Measurements from ENCODE around the gene GID8. TPM values are rescaled to one million over a fixed set of nuclear protein-coding genes. Genes with fewer than 3 reads are reported as not detected.
A peak's percentile ranks its signal among the peaks of the same experiment; 100 is the strongest.

The GID8 gene
- total and polyA plus RNA-seq, 4 donors: 8.9 to 23.7 (median 18.5) TPM

DNA sequence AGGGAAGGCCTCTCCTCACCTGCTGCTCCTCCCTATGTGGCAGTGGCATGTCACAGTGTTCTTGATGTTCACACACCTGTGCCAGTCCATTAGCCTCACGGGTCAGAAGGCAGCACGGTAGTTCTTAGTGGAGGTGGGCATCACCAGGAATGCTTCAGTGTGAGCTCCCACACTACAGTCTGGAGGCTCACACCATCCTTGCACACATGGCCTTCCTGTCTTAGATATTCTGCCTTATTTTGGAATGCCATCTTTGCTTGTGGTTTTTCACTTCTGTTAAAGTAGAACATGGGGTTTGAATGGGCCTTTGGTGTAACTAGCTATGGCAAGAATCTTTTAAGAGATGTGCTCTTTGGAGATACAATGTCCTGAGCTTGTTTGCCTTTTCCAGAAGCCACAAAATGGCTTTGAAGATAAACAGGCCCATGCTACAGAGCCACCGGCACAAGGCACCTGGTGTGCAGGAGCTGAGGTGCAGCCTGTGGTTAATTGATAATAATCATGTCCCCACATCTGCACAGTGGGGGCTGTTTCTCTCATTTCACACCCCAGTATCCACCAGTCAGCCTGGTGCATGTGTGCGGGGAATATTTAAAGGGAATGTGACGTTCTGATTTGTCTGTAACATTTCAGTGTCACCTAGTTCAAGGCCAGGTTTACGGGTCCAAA lies 11.3 kb downstream of the GID8 start:
- Histone ChIP-seq H3K4me3 (ENCODE audit: low read length in 2 of 2) (no peak overlapping the region), H3K27me3 (ENCODE audit: control insufficient read depth in 1 of 2, insufficient read depth in 2 of 2, low read length in 1 of 2) (no peaks in the 10 kb centered on the region), H3K9me3 (ENCODE audit: control insufficient read depth, low read length) (no peaks in the 10 kb centered on the region), H3K36me3 (ENCODE audit: control insufficient read depth in 1 of 2, insufficient read depth in 2 of 2, low read length in 1 of 2) (peaks cover 0 to 10% of the 10 kb centered on the region in 2 donors), H3K4me1 (ENCODE audit: control insufficient read depth in 1 of 2, insufficient read depth in 2 of 2, low read length in 2 of 2) (no peaks in the 10 kb centered on the region), H3K27ac (ENCODE audit: low read depth in 1 of 2, low read length in 2 of 2) (no peak overlapping the region)
- ATAC-seq (ENCODE audit: low FRiP score) (no peak), DNase-seq (no peak)
- WGBS, 2 donors: 97 to 98% methylated on average over 6 of the region's 6 CpGs
- intact Hi-C loops (cut with DNase I): no loop called here

- H3K27me3 ChIP-seq (ENCODE audit: control insufficient read depth in 1 of 2, insufficient read depth in 2 of 2, low read length in 1 of 2): no peaks in the 10 kb centered on the region
- ATAC-seq (ENCODE audit: low FRiP score) (no peak), DNase-seq (no peak)
- H3K4me1 ChIP-seq (ENCODE audit: control insufficient read depth in 1 of 2, insufficient read depth in 2 of 2, low read length in 2 of 2): no peaks in the 10 kb centered on the region
- H3K27ac ChIP-seq (ENCODE audit: low read depth in 1 of 2, low read length in 2 of 2): no peak overlapping the region
- 94 to 95% methylated on average over 12 of the region's 12 CpGs for WGBS, 2 donors
- peaks cover 0 to 7% of the 10 kb centered on the region in 2 donors for H3K36me3 ChIP-seq (ENCODE audit: control insufficient read depth in 1 of 2, insufficient read depth in 2 of 2, low read length in 1 of 2)
- no peaks in the 10 kb centered on the region for H3K9me3 ChIP-seq (ENCODE audit: control insufficient read depth, low read length)
- intact Hi-C loops (cut with DNase I): loop anchor here in 1 of 2 donors (10.0 kb wide), 1 partner anchor 145 kb away; the partner anchor contains the start of gene OGFR
- H3K4me3 ChIP-seq (ENCODE audit: low read length in 2 of 2): no peak overlapping the region
These were observed 12.0 kb downstream of the GID8 start for GRCh38 chr20:62949962-62950361.

- H3K9me3 ChIP-seq (ENCODE audit: control insufficient read depth, low read length): no peaks in the 10 kb centered on the region
- ATAC-seq (ENCODE audit: low FRiP score) (no peak), DNase-seq (no peak)
- no peaks in the 10 kb centered on the region for H3K4me1 ChIP-seq (ENCODE audit: control insufficient read depth in 1 of 2, insufficient read depth in 2 of 2, low read length in 2 of 2)
- H3K27ac ChIP-seq (ENCODE audit: low read depth in 1 of 2, low read length in 2 of 2): no peak overlapping the region
- WGBS, 2 donors: 95 to 96% methylated on average over 8 of the region's 8 CpGs
- intact Hi-C loops (cut with DNase I): loop anchor here in 1 of 2 donors (10.0 kb wide), 1 partner anchor 146 kb away; the partner anchor contains the start of gene OGFR
- H3K4me3 ChIP-seq (ENCODE audit: low read length in 2 of 2): no peak overlapping the region
- H3K27me3 ChIP-seq (ENCODE audit: control insufficient read depth in 1 of 2, insufficient read depth in 2 of 2, low read length in 1 of 2): no peaks in the 10 kb centered on the region
- H3K36me3 ChIP-seq (ENCODE audit: control insufficient read depth in 1 of 2, insufficient read depth in 2 of 2, low read length in 1 of 2): peaks cover 0 to 3% of the 10 kb centered on the region in 2 donors
These were observed 12.8 kb downstream of the GID8 start for GRCh38 chr20:62950741-62951140.

DNA sequence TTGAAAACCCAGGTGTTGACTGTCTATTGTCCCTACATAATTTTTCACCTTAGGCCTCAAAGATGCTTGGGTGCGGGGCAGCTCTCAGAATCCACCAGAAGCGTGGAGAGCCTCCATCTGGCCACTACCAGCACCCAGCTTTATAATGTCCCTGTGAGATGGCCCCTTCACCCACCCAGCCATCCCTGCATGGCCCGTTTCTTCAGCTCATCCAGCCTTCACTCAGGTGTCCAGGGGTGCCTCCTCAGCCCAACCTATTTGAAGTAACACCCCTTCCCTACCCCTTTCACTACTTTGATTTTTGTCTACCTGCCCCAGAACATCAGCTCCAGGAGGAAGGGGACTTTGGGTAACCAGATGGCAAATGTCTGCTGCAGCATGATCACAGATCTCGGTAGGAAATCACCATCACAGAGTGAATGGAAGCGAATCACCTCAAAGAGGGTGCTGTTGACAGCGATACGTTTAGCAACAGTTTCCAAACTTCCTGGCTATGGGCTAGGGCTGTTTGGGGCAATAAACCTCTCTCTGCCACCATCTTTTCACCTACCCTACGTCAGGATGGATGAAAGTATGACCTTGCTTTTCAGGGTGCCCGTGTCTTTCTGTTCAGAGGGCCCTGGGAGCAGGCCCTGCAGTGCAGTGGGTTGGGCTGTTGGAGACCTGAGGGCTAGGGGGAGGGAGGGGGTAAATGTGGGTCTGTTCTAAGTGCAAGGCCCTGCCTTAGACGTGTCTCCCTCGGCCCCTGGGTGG lies 13.4 kb downstream of the GID8 start:
- no peaks in the 10 kb centered on the region for H3K9me3 ChIP-seq (ENCODE audit: control insufficient read depth, low read length)
- no peak overlapping the region for H3K4me3 ChIP-seq (ENCODE audit: low read length in 2 of 2)
- H3K4me1 ChIP-seq (ENCODE audit: control insufficient read depth in 1 of 2, insufficient read depth in 2 of 2, low read length in 2 of 2): no peaks in the 10 kb centered on the region
- intact Hi-C loops (cut with DNase I): loop anchor here in 1 of 2 donors (10.0 kb wide), 1 partner anchor 147 kb away; the partner anchor contains the start of gene OGFR
- no peak overlapping the region for H3K27ac ChIP-seq (ENCODE audit: low read depth in 1 of 2, low read length in 2 of 2)
- no peaks in the 10 kb centered on the region for H3K27me3 ChIP-seq (ENCODE audit: control insufficient read depth in 1 of 2, insufficient read depth in 2 of 2, low read length in 1 of 2)
- no peak for DNase-seq
- ATAC-seq (ENCODE audit: low FRiP score): no peak
- H3K36me3 ChIP-seq (ENCODE audit: control insufficient read depth in 1 of 2, insufficient read depth in 2 of 2, low read length in 1 of 2): no peaks in the 10 kb centered on the region
- WGBS, 2 donors: 87 to 91% methylated on average over 11 of the region's 11 CpGs

DNA sequence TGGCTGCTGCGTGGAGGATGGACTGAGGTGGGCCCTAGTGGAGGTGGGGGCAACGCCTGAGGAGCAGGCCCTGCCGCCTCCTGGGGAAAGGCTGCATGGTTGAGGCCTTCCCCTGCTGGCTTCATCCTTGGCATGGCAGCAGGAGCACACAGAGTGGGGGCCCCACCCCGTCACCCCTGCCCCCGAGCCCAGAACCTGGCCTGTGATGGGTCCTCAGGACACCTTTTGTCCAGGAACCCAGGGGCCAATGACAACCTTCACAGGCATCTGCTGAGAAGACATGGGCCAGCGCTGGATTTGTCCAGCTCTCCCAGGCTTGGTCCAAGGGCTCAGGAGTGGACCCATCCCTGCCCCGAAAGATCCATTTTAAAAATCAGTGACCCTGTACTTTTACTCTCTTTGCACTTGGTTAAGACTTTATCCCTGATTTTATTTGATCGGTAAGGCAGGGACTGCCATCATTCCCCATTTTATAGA lies 14.0 kb downstream of the GID8 start:
- intact Hi-C loops (cut with DNase I): loop anchor here in 1 of 2 donors (10.0 kb wide), 1 partner anchor 147 kb away; the partner anchor contains the start of gene OGFR
- DNase-seq: peak in 1 of 2 donors; percentile 46
- Histone ChIP-seq H3K27ac (ENCODE audit: low read depth in 1 of 2, low read length in 2 of 2) (no peak overlapping the region), H3K9me3 (ENCODE audit: control insufficient read depth, low read length) (no peaks in the 10 kb centered on the region), H3K4me3 (ENCODE audit: low read length in 2 of 2) (no peak overlapping the region), H3K27me3 (ENCODE audit: control insufficient read depth in 1 of 2, insufficient read depth in 2 of 2, low read length in 1 of 2) (no peaks in the 10 kb centered on the region), H3K36me3 (ENCODE audit: control insufficient read depth in 1 of 2, insufficient read depth in 2 of 2, low read length in 1 of 2) (no peaks in the 10 kb centered on the region), H3K4me1 (ENCODE audit: control insufficient read depth in 1 of 2, insufficient read depth in 2 of 2, low read length in 2 of 2) (no peaks in the 10 kb centered on the region)
- 90 to 95% methylated on average over 8 of the region's 8 CpGs for WGBS, 2 donors
- ATAC-seq (ENCODE audit: low FRiP score): no peak

GRCh38 chr20:62952373-62952967 lies 14.5 kb downstream of the GID8 start, which contains the start of gene SLC17A9:
Gene SLC17A9 (plus strand): TSS chr20:62952709. CDS start chr20:62952831, 122 bp downstream.
- ATAC-seq (ENCODE audit: low FRiP score) (peak; percentile 53), DNase-seq (peak; percentile 88 to 93)
- no peaks in the 10 kb centered on the region for H3K36me3 ChIP-seq (ENCODE audit: control insufficient read depth in 1 of 2, insufficient read depth in 2 of 2, low read length in 1 of 2)
- H3K4me1 ChIP-seq (ENCODE audit: control insufficient read depth in 1 of 2, insufficient read depth in 2 of 2, low read length in 2 of 2): no peaks in the 10 kb centered on the region
- peak within 1 kb of the TSS; percentile 28 to 84 for H3K27ac ChIP-seq (ENCODE audit: low read depth in 1 of 2, low read length in 2 of 2)
- H3K9me3 ChIP-seq (ENCODE audit: control insufficient read depth, low read length): no peaks in the 10 kb centered on the region
- WGBS, 2 donors: 9 to 10% methylated on average over 27 to 37 of the region's 37 CpGs
- no peaks in the 10 kb centered on the region for H3K27me3 ChIP-seq (ENCODE audit: control insufficient read depth in 1 of 2, insufficient read depth in 2 of 2, low read length in 1 of 2)
- intact Hi-C loops (cut with DNase I): loop anchor here in 1 of 2 donors (10.0 kb wide), 1 partner anchor 148 kb away; the partner anchor contains the start of gene OGFR
- no peak within 1 kb of the TSS for H3K4me3 ChIP-seq (ENCODE audit: low read length in 2 of 2)

- Histone ChIP-seq H3K27me3 (ENCODE audit: control insufficient read depth in 1 of 2, insufficient read depth in 2 of 2, low read length in 1 of 2) (no peaks in the 10 kb centered on the region), H3K4me1 (ENCODE audit: control insufficient read depth in 1 of 2, insufficient read depth in 2 of 2, low read length in 2 of 2) (no peaks in the 10 kb centered on the region), H3K4me3 (ENCODE audit: low read length in 2 of 2) (no peak overlapping the region), H3K27ac (ENCODE audit: low read depth in 1 of 2, low read length in 2 of 2) (peak overlapping the region; percentile 28 to 84), H3K36me3 (ENCODE audit: control insufficient read depth in 1 of 2, insufficient read depth in 2 of 2, low read length in 1 of 2) (no peaks in the 10 kb centered on the region), H3K9me3 (ENCODE audit: control insufficient read depth, low read length) (no peaks in the 10 kb centered on the region)
- intact Hi-C loops (cut with DNase I): loop anchor here in 1 of 2 donors (10.0 kb wide), 1 partner anchor 148 kb away; the partner anchor contains the start of gene OGFR
- DNase-seq (peak; percentile 58 to 77), ATAC-seq (ENCODE audit: low FRiP score) (peak; percentile 24)
- WGBS, 2 donors: 50 to 53% methylated on average over 19 of the region's 19 CpGs
These were observed 15.3 kb downstream of the GID8 start for GRCh38 chr20:62952968-62953838.
